GM23338 (cell line): ENCODE results near the gene LYL1. TPM values are rescaled to one million over a fixed set of nuclear protein-coding genes. Genes with fewer than 3 reads are reported as not detected.

Experiments
- ATAC-seq: fragments of 200-7000 bp; cut with Tn5 transposase; 3 replicates; pipeline ENCODE4 v1.9.1; 2020
- DNase-seq: peaks from one replicate; pipeline ENCODE4 v3.0.0-alpha.2; 2015; ENCODE audit warnings: low spot score
- H2AFZ ChIP-seq: fragments of 200-600 bp; sonication (generic); 2 replicates; pipeline ENCODE4 v1.8.0; 2016; ENCODE audit warnings: antibody characterized with exemption, mild to moderate bottlenecking, moderate library complexity
- H3F3A ChIP-seq: fragments of 200-600 bp; sonication (generic); replicated peaks from 2 replicates; pipeline ENCODE4 v1.8.0; 2017; ENCODE audit warnings: antibody characterized with exemption, mixed run types, low read depth
- H3K27ac ChIP-seq: fragments of 200-600 bp; sonication (generic); 2 replicates; pipeline ENCODE4 v1.6.1; 2016; ENCODE audit warnings: low read depth
- H3K27me3 ChIP-seq: fragments of 200-600 bp; sonication (generic); 2 replicates; pipeline ENCODE4 v1.8.0; 2016; ENCODE audit warnings: mild to moderate bottlenecking, mixed run types, moderate library complexity; ENCODE audit not compliant: insufficient read depth
- H3K36me3 ChIP-seq: fragments of 200-600 bp; sonication (generic); 2 replicates; pipeline ENCODE4 v1.8.0; 2016; ENCODE audit warnings: mild to moderate bottlenecking; ENCODE audit not compliant: insufficient read depth
- H3K4me1 ChIP-seq: fragments of 200-600 bp; sonication (generic); 2 replicates; pipeline ENCODE4 v1.8.0; 2016; ENCODE audit warnings: mild to moderate bottlenecking, moderate library complexity; ENCODE audit not compliant: insufficient read depth
- H3K4me2 ChIP-seq: fragments of 200-600 bp; sonication (generic); 2 replicates; pipeline ENCODE4 v1.7.1; 2017; ENCODE audit warnings: mixed run types
- H3K4me3 ChIP-seq: fragments of 200-600 bp; sonication (generic); 2 replicates; pipeline ENCODE4 v1.6.1; 2016; ENCODE audit warnings: mixed run types
- H3K79me2 ChIP-seq: fragments of 200-600 bp; sonication (generic); replicated peaks from 2 replicates; pipeline ENCODE4 v1.8.0; 2017; ENCODE audit warnings: mild to moderate bottlenecking; ENCODE audit not compliant: insufficient read depth
- H3K9me2 ChIP-seq: fragments of 200-600 bp; sonication (generic); 2 replicates; pipeline ENCODE4 v1.8.0; 2017; ENCODE audit not compliant: insufficient read depth
- H4K20me1 ChIP-seq: fragments of 200-600 bp; sonication (generic); replicated peaks from 2 replicates; pipeline ENCODE4 v1.8.0; 2017; ENCODE audit warnings: mild to moderate bottlenecking; ENCODE audit not compliant: insufficient read depth
- H3K27ac Mint-ChIP-seq: 2 replicates; pipeline ENCODE4 v1.8.0; 2020; ENCODE audit warnings: inconsistent platforms, mild to moderate bottlenecking, moderate library complexity, mixed read lengths
- H3K27me3 Mint-ChIP-seq: 3 replicates; pipeline ENCODE4 v1.8.0; 2022; ENCODE audit warnings: low read depth, mild to moderate bottlenecking, moderate library complexity, mixed read lengths, inconsistent platforms; ENCODE audit not compliant: insufficient read depth, poor library complexity
- H3K36me3 Mint-ChIP-seq: 3 replicates; pipeline ENCODE4 v1.8.0; 2021; ENCODE audit warnings: low read depth, mild to moderate bottlenecking, inconsistent platforms, moderate library complexity, mixed read lengths
- H3K4me1 Mint-ChIP-seq: 3 replicates; pipeline ENCODE4 v1.8.0; 2020; ENCODE audit warnings: mild to moderate bottlenecking, inconsistent platforms, mixed read lengths
- H3K4me3 Mint-ChIP-seq: 3 replicates; pipeline ENCODE4 v1.8.0; 2021; ENCODE audit warnings: moderate library complexity, mild to moderate bottlenecking, inconsistent platforms, mixed read lengths
- H3K9me3 Mint-ChIP-seq: 3 replicates; pipeline ENCODE4 v1.8.0; 2020; ENCODE audit warnings: moderate library complexity, mild to moderate bottlenecking, inconsistent platforms, mixed read lengths
- CREB1 ChIP-seq: fragments of 250-450 bp; sonication (Bioruptor Pico); IDR thresholded peaks from 2 replicates; pipeline ENCODE4 v1.5.0; 2020; ENCODE audit warnings: low read depth, mild to moderate bottlenecking, moderate library complexity
- ETS1 ChIP-seq: IDR thresholded peaks from 2 replicates; pipeline ENCODE4 v1.6.1; 2016; ENCODE audit warnings: antibody characterized with exemption
- EZH2 ChIP-seq: fragments of 200-600 bp; sonication (generic); IDR thresholded peaks from one replicate; pipeline ENCODE4 v1.8.0; 2017; ENCODE audit warnings: antibody characterized with exemption, mild to moderate bottlenecking, low read depth; ENCODE audit not compliant: unreplicated experiment
- EZH2phosphoT487 ChIP-seq: fragments of 200-600 bp; sonication (generic); IDR thresholded peaks from one replicate; pipeline ENCODE4 v1.8.1; 2018; ENCODE audit warnings: antibody characterized with exemption; ENCODE audit not compliant: unreplicated experiment
- JUNB ChIP-seq: IDR thresholded peaks from one replicate; pipeline ENCODE4 v1.6.1; 2016; ENCODE audit warnings: antibody characterized with exemption; ENCODE audit not compliant: unreplicated experiment
- NANOG ChIP-seq: IDR thresholded peaks from 2 replicates; pipeline ENCODE4 v1.6.1; 2016; ENCODE audit warnings: antibody characterized with exemption, borderline replicate concordance
- POLR2AphosphoS5 ChIP-seq: IDR thresholded peaks from 2 replicates; pipeline ENCODE4 v1.6.1; 2016; ENCODE audit warnings: antibody characterized with exemption, low read depth
- REST ChIP-seq: IDR thresholded peaks from one replicate; pipeline ENCODE4 v1.6.1; 2018; ENCODE audit warnings: antibody characterized with exemption; ENCODE audit not compliant: unreplicated experiment
- STAT1 ChIP-seq: IDR thresholded peaks from one replicate; pipeline ENCODE4 v1.6.1; 2016; ENCODE audit warnings: antibody characterized with exemption; ENCODE audit not compliant: unreplicated experiment
- ZNF114 ChIP-seq: fragments of 250-450 bp; sonication (Bioruptor Pico); IDR thresholded peaks from 2 replicates; pipeline ENCODE4 v1.5.0; 2020; ENCODE audit warnings: mild to moderate bottlenecking, moderate library complexity
- ZNF331 ChIP-seq: fragments of 250-450 bp; sonication (Bioruptor Pico); IDR thresholded peaks from 2 replicates; pipeline ENCODE4 v1.5.0; 2020; ENCODE audit warnings: low read depth, mild to moderate bottlenecking, moderate library complexity
- ZNF462 ChIP-seq: fragments of 250-450 bp; sonication (Bioruptor Pico); IDR thresholded peaks from 2 replicates; pipeline ENCODE4 v1.5.0; 2020; ENCODE audit warnings: mild to moderate bottlenecking, moderate library complexity
- polyA plus RNA-seq: library from polyadenylated mRNA; unstranded; fragments of >200 nt; fragmentation: Nextera tagmentation; extraction: Ambion mirVana; gene quantifications from 2 replicates; pipeline ENCODE4 v1.2.1, GENCODE V29; 2016
- total RNA-seq: library from RNA; depleted of rRNA; stranded (reverse); fragments of >200 nt; shearing (Covaris generic); gene quantifications from 2 replicates; pipeline ENCODE4 v1.2.3, GENCODE V29; 2014
- TF ChIP-seq, protein P1 (sequence below), 2 experiments: fragments of 200-600 bp in 1 of 2; sonication (generic) in 1 of 2; conservative IDR thresholded peaks; 2 replicates each; pipeline versions ENCODE4 v1.5.1 to v1.6.1; 2016 to 2017; ENCODE audit warnings: antibody characterized with exemption in 2 of 2, low read depth in 2 of 2, mild to moderate bottlenecking in 2 of 2, moderate library complexity in 1 of 2

LYL1 gene
- total and polyA plus RNA-seq, 2 experiments from 2014 or later: 1.2 to 2.2 TPM

- H3K27ac ChIP-seq: no peak overlapping the region
- H4K20me1 ChIP-seq: 0 out of 2 replicates have a peak, but pooled peaks cover 4% of the 10 kb centered on the region
- H3K4me3 Mint-ChIP-seq: peak overlapping the region; percentile 51
- peaks cover 96% of the 10 kb centered on the region for H3K27me3 ChIP-seq
- ATAC-seq (peak; percentile 18), DNase-seq (no peak)
- peak overlapping the region; percentile 99 for H3K4me2 ChIP-seq
- peak overlapping the region; percentile 80 for H3K4me3 ChIP-seq
- no peaks in the 10 kb centered on the region; the same call in 2 of the 3 replicates for H3K36me3 Mint-ChIP-seq
- peak overlapping the region; percentile 72 for H2AFZ ChIP-seq
- H3K9me2 ChIP-seq: no peaks in the 10 kb centered on the region
- H3K79me2 ChIP-seq: no peaks in the 10 kb centered on the region
- H3K36me3 ChIP-seq: no peaks in the 10 kb centered on the region
- H3K4me1 ChIP-seq: peaks cover 55% of the 10 kb centered on the region
- no peak overlapping the region for H3K27ac Mint-ChIP-seq
- TF ChIP-seq ZNF331: no peak
- no peak for TF ChIP-seq ZNF114
- TF ChIP-seq JUNB: no peak
- TF ChIP-seq, protein P1, sequence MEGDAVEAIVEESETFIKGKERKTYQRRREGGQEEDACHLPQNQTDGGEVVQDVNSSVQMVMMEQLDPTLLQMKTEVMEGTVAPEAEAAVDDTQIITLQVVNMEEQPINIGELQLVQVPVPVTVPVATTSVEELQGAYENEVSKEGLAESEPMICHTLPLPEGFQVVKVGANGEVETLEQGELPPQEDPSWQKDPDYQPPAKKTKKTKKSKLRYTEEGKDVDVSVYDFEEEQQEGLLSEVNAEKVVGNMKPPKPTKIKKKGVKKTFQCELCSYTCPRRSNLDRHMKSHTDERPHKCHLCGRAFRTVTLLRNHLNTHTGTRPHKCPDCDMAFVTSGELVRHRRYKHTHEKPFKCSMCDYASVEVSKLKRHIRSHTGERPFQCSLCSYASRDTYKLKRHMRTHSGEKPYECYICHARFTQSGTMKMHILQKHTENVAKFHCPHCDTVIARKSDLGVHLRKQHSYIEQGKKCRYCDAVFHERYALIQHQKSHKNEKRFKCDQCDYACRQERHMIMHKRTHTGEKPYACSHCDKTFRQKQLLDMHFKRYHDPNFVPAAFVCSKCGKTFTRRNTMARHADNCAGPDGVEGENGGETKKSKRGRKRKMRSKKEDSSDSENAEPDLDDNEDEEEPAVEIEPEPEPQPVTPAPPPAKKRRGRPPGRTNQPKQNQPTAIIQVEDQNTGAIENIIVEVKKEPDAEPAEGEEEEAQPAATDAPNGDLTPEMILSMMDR (conservative IDR thresholded peaks at IDR 0.05; ENCODE audit: low read depth in 2 of 2): no peak
- no peak for TF ChIP-seq EZH2
- no peak for TF ChIP-seq NANOG
- TF ChIP-seq POLR2AphosphoS5: no peak
- no peak for TF ChIP-seq STAT1
- TF ChIP-seq ETS1: no peak
- no peak for TF ChIP-seq EZH2phosphoT487
- TF ChIP-seq ZNF462 (CRISPR knock-in tag): no peak
- no peak for TF ChIP-seq CREB1 (CRISPR knock-in tag)
- no peak for TF ChIP-seq REST
- peaks cover 27% of the 10 kb centered on the region for H3K4me1 Mint-ChIP-seq
- H3K27me3 Mint-ChIP-seq: peaks cover 87% of the 10 kb centered on the region
- H3F3A ChIP-seq: peaks cover 7% of the 10 kb centered on the region; the same call in 1 of the 2 replicates
- peaks cover 6% of the 10 kb centered on the region; the same call in 2 of the 3 replicates for H3K9me3 Mint-ChIP-seq
Observed at GRCh38 chr19:13060233-13060963, 42.3 kb downstream of the LYL1 start.
